Activated effector memory CD4-positive, alpha-beta T cell treated with Interleukin-2 at 50 U/mL for 16 hours (primary cell): Measurements from ENCODE around the gene VAMP8.
"Not testable (repeated sequence)": the region's sequence is repeated elsewhere in the genome, so short reads cannot be mapped to it uniquely, and the experiment has no call there.

Source experiments
- DNase-seq: peaks from one replicate; pipeline ENCODE4 v3.0.0-alpha.2; 2020

The VAMP8 gene

GRCh38 chr2:85577386-85578242, at the start of gene VAMP8:
Gene VAMP8 (plus strand): TSS chr2:85577586. CDS start chr2:85577647, 61 bp downstream.
- peak; percentile 56 for DNase-seq

- DNase-seq: no peak
These were observed 49.6 kb upstream of the VAMP8 start for GRCh38 chr2:85527787-85528186.

- no peak for DNase-seq
These were observed 49.0 kb upstream of the VAMP8 start for GRCh38 chr2:85528355-85528754.

DNA sequence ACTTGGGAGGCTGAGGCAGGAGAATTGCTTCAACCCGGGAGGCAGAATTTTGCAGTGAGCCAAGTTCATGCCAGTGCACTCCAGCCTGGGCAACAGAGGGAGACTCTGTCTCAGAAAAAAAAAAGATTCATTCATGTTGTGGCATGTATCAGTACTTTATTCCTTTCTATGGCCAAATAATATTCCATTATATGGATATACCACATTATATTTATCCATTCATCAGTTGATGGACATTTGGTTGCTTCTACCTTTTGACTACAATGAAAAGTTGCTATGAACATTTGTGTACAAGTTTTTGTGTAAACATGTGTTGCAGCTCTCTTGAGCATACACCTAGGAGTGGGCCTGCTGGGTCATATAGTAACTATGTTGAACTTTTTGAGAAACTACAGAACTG, 47.6 kb upstream of the VAMP8 start:
- no peak for DNase-seq

DNA sequence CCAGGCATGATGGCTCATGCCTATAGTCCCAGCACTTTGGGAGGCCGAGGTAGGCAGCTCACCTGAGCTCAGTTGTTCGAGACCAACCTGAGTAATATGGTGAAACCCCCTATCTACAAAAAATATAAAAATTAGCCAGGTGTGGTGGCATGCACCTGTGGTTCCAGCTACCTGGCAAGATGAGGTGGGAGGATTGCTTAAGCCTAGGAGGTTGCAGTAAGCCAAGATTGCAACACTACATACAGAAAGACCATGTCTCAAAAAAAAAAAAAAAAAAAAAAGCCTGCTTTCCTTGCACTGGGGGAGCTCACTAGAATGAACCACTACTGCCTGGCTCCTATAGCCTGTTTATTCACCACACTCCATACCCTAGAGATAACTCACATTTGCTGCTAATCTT, 45.8 kb upstream of the VAMP8 start:
- DNase-seq: no peak

DNA sequence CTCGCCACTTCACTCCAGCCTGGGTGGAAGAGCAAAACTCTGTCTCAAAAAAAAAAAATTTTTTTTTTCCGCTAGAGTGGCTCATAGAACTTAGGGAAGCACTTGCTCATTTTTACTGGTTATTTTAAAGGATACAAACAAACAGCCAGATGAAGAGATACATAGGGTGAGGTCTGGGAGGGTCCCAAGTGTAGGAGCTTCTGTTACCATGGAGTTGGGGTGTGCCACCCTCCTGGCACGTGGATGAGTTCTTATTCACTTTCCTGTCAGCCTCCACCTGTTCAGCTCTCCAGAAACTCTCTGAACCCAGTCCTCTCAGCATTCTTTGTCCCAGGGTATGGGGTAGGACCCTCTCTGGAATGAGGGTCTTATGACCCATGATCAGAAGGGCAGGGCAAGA, 43.3 kb upstream of the VAMP8 start:
- DNase-seq: no peak

DNA sequence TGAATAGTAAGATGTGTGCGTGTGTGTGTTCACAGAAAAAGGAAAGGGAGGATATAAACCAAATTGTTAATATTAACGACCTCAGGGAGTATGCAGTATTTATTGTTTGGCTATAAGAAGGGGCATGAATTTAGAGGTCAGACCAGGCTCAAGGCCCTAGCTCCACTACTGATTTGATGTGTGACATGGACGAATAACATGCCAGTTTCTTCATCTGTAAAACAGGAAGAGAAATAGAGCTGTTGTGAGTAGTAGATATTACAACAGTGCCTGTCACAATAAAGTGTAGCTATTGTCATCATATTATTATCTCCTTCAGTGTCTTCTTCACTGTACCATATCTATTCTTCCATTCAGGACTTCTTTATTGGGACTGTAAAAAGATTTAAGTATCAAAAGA, 42.5 kb upstream of the VAMP8 start:
- no peak for DNase-seq

DNA sequence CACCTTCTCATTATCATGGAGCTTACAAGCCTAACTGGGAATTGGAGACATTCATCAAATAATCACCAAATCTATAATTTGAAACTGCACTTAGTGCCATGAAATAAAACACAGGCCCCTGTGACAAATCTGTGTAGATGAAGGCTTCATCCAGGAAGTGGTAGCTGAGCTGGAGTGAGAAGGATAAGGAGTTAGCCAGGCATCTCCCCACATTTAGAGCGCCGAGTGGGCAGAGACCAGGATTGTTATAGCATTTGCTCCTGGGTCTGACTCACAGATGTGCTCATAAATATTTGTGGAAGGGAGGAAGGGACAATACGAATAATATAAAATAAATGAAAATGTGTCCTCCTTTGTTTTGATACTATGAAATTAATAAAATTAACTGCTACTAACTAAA, 40.9 kb upstream of the VAMP8 start:
- DNase-seq: no peak

DNA sequence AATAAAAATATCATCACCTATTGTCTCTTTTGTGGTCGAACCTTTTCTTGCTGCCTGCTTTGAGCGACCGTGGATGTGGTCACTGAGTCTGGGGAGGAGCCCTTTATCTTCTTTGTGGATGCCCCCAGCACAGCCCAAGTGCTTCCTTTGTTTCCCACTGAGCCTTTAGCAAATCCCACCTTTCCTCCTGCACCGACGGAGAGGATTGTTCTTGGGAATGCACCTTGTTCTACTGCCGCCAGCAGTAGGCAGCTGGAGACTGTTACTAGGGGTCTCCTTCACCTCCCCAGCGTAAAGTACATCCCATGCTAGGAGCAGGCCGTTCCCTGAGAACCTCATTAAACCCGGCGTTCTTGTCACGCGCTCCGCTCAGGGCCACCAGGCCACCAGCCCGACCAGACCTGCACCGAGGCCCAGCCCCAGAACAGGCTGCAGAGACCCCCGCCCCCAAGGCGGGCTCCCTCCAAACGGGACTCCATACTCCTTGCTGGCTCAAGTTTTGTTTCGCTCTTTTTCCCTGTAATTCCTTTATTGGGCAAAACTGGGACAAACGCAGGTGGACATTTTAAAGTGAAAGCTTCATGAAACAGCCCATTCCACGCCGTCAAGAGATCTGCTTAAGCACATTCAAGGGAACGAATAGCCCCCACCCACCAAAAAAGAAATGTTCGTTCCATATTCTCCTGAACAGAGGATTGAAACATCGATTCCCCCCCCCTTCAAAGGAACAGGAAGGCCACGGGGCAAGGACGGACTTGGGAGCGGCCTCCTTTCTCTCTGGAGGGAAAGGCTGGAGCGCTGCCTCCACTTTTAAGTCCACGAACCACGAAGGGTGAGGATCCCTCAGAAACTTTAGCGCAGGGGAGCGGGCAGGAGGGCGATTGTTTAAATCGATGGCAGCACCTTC, 39.5 kb upstream of the VAMP8 start:
- peak; percentile 25 for DNase-seq

DNA sequence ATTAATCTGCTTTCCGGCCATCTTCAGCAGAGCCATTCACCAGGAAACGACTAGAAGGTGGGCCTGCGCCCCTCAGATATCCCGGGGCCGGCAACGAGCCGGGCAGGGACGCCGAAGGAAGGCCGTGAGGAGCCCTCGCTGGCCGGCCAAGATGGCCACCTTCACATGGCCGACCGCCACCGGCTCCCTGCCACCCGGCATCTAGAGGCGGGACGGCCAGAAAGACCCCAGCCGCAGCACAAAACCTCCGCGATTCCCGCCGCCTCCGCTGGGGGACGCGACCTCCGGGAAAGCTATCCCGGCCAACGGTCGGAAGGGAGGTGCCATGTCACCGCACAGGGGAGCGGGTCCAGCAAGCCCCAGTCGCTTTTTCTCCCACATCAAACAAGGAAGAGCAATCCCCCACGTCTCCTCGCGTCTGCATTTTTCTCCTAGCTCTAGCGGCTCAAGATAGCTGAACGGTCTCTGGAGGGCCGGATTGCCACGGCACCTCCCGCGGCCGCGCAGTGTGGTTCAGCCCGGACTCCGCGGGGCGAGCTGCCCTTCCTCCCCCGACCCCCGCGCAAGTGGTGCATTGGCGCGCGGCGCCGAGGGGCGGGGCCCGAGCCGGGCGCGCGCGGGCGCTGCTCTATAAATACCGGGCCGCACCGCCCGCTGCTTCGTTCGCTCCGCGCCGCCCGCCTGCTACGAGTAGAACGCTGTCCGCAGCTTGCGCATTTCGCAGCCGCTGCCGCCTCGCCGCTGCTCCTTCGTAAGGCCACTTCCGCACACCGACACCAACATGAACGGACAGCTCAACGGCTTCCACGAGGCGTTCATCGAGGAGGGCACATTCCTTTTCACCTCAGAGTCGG, 38.7 kb upstream of the VAMP8 start, which contains the start of gene MAT2A:
TSS of gene MAT2A (plus strand) at position 662 of the 854 bp plus-strand sequence. CDS start at position 782, 120 bp downstream.
- peak; percentile 85 for DNase-seq

- peak; percentile 67 for DNase-seq
These were observed 37.8 kb upstream of the VAMP8 start for GRCh38 chr2:85539361-85540132.

- no peak for DNase-seq
These were observed 37.2 kb upstream of the VAMP8 start for GRCh38 chr2:85540133-85540648.

DNA sequence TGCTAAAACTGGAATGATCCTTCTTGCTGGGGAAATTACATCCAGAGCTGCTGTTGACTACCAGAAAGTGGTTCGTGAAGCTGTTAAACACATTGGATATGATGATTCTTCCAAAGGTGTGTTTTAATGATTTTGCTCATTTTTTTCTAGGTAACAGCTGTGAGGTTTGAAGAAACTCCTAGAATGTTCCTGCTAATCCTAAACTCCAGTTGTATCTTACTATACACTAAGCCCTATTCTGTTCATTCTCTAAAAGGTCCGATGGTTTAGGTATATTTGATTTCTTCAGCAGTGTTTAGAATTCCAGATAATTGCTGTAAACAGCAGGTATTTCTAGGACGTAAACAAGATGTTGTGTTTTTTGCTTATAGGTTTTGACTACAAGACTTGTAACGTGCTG, 36.1 kb upstream of the VAMP8 start:
- no peak for DNase-seq

- DNase-seq: no peak
These were observed 35.5 kb upstream of the VAMP8 start for GRCh38 chr2:85541753-85542457.

- DNase-seq: no peak
These were observed 34.6 kb upstream of the VAMP8 start for GRCh38 chr2:85542777-85543176.

DNA sequence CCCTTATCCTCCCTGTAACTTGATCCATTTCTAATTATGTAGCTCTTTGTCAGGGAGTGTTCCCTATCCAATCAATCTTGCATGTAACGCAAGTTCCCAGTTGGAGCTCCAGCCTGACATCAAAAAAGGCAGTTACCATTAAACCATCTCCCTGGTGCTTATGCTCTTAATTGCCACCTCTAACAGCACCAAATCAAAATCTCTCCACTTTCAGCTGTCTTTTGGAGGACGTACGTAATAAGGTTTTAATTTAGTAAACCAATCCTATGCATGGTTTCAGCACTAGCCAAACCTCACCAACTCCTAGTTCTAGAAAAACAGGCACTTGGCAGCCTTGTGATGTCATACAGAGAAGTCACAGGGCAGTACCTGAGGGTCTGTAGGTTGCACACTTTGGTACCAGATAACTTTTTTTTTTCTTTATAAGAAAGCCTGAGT, 33.1 kb upstream of the VAMP8 start:
- DNase-seq: not testable (repeated sequence)

DNA sequence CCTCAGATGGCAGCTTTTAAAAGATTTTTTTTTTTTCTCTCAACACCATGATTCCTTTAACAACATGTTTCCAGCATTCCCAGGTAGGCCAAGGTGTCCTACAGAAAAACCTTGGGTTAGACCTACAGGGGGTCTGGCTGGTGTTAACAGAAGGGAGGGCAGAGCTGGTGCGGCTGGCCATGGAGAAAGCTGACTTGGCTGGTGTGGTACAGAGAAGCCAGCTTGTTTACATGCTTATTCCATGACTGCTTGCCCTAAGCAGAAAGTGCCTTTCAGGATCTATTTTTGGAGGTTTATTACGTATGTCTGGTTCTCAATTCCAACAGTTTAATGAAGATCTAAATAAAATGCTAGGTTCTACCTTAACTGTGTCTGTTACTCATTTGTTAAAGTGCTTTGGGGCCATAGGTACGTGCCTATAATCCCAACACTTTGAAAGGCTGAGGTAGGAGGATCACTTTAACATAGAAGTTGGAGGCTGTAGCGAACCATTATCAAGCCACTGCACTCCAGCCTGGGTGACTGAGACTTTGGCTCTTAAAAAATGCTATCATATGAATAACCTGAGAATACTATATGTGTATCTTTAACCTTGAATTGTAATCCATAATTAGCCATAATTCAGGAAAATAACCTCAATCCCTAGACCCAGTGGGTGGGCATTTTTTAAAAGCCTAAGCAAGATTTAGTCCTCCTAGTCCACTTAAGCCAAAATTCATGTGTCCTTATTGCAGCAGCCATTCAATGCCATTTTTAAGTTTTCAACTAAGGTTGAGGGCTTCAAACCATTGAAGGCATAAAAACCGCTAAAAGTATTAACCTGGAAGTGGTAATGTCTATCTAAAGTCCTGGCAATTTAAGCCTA, 32.2 kb upstream of the VAMP8 start:
- not testable (repeated sequence) for DNase-seq

- no peak for DNase-seq
These were observed 31.6 kb upstream of the VAMP8 start for GRCh38 chr2:85545780-85546240.

DNA sequence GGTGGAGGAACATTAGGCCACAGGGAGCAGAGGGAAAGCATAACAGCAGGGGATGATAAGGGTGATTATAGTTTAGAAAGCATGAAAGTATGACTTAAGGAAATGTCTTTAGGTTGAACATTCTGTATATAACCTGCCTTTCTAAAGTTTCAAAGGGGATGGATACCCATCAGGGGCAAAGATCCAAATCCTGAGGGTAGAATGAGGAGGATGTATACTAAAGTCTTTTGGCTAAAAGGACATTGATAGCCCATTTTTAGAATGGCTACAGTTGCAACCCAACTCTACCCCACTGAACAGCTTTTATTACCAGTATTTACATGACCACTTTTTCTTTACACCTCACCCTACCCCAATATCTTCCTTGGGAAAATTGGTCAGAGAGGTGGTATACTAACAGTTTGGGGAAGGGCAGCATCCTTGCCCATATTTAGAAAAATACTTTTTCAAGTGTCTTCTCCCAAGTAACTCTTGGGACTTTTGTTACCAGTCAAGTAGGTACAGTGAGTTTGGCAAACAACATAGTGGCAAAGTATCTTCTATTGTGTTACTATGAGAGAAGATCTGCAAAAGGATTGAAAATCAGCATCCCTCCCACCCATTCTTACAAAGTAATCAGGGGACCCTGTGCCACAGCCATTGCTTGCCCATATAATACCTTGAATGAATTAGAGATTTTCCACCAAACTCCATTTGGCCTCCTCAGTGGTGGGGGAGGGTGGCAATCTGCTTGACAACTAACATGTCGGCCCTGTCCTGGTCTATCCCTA, 30.1 kb upstream of the VAMP8 start:
- no peak for DNase-seq
